ENCODE results near the gene ME3.

- TF ChIP-seq CTCF (IDR thresholded peaks at IDR 0.05), result no peak
- no peak for TF ChIP-seq POLR2A (IDR thresholded peaks at IDR 0.05)
Measured at GRCh38 chr11:86693518-86693917, 21.1 kb upstream of the ME3 start.
